ENCODE results near the gene SMIM13. TPM values are rescaled to one million over a fixed set of nuclear protein-coding genes. Genes with fewer than 3 reads are reported as not detected.
"Not testable (repeated sequence)": the region's sequence is repeated elsewhere in the genome, so short reads cannot be mapped to it uniquely, and the experiment has no call there.

SMIM13 gene
- total RNA-seq, 1 donor from 2014 or later: 10.6 TPM

GRCh38 chr6:11078266-11078665 is 15.4 kb upstream of the SMIM13 start:
- Mint-ChIP-seq H3K9me3 (ENCODE audit: unreplicated experiment) (no peaks in the 10 kb centered on the region), H3K27ac (ENCODE audit: unreplicated experiment) (no peak overlapping the region), H3K36me3 (ENCODE audit: unreplicated experiment) (no peaks in the 10 kb centered on the region), H3K4me1 (ENCODE audit: low read depth, unreplicated experiment) (no peaks in the 10 kb centered on the region), H3K4me3 (ENCODE audit: unreplicated experiment) (no peak overlapping the region), H3K27me3 (ENCODE audit: unreplicated experiment) (no peaks in the 10 kb centered on the region)
- no peak for TF ChIP-seq CTCF (IDR thresholded peaks at IDR 0.05; ENCODE audit: partially characterized antibody, unreplicated experiment)
- DNase-seq: no peak

GRCh38 chr6:11080296-11080695 is 13.3 kb upstream of the SMIM13 start:
- Mint-ChIP-seq H3K27me3 (ENCODE audit: unreplicated experiment) (peaks cover 2% of the 10 kb centered on the region), H3K27ac (ENCODE audit: unreplicated experiment) (no peak overlapping the region), H3K36me3 (ENCODE audit: unreplicated experiment) (no peaks in the 10 kb centered on the region), H3K9me3 (ENCODE audit: unreplicated experiment) (no peaks in the 10 kb centered on the region), H3K4me1 (ENCODE audit: low read depth, unreplicated experiment) (no peaks in the 10 kb centered on the region), H3K4me3 (ENCODE audit: unreplicated experiment) (no peak overlapping the region)
- no peak for DNase-seq
- no peak for TF ChIP-seq CTCF (IDR thresholded peaks at IDR 0.05; ENCODE audit: partially characterized antibody, unreplicated experiment)

GRCh38 chr6:11083491-11083890 is 10.1 kb upstream of the SMIM13 start:
- H3K9me3 Mint-ChIP-seq (ENCODE audit: unreplicated experiment): peaks cover 3% of the 10 kb centered on the region
- H3K36me3 Mint-ChIP-seq (ENCODE audit: unreplicated experiment): no peaks in the 10 kb centered on the region

GRCh38 chr6:11083956-11084355 is 9.7 kb upstream of the SMIM13 start:
- no peak overlapping the region for H3K4me3 Mint-ChIP-seq (ENCODE audit: unreplicated experiment)
- peaks cover 7% of the 10 kb centered on the region for H3K27me3 Mint-ChIP-seq (ENCODE audit: unreplicated experiment)
- H3K36me3 Mint-ChIP-seq (ENCODE audit: unreplicated experiment): no peaks in the 10 kb centered on the region
- no peak overlapping the region for H3K27ac Mint-ChIP-seq (ENCODE audit: unreplicated experiment)
- no peak for TF ChIP-seq CTCF (IDR thresholded peaks at IDR 0.05; ENCODE audit: partially characterized antibody, unreplicated experiment)
- H3K9me3 Mint-ChIP-seq (ENCODE audit: unreplicated experiment): peaks cover 3% of the 10 kb centered on the region
- DNase-seq: no peak
- no peaks in the 10 kb centered on the region for H3K4me1 Mint-ChIP-seq (ENCODE audit: low read depth, unreplicated experiment)

More at GRCh38 chr6:11083491-11083890, 10.1 kb upstream of the SMIM13 start:
- Mint-ChIP-seq H3K4me3 (ENCODE audit: unreplicated experiment) (no peak overlapping the region), H3K27ac (ENCODE audit: unreplicated experiment) (no peak overlapping the region), H3K27me3 (ENCODE audit: unreplicated experiment) (peaks cover 5% of the 10 kb centered on the region), H3K4me1 (ENCODE audit: low read depth, unreplicated experiment) (no peaks in the 10 kb centered on the region)
- DNase-seq: no peak
- no peak for TF ChIP-seq CTCF (IDR thresholded peaks at IDR 0.05; ENCODE audit: partially characterized antibody, unreplicated experiment)

- Mint-ChIP-seq H3K4me3 (ENCODE audit: unreplicated experiment) (no peak overlapping the region), H3K36me3 (ENCODE audit: unreplicated experiment) (no peaks in the 10 kb centered on the region), H3K9me3 (ENCODE audit: unreplicated experiment) (peaks cover 3% of the 10 kb centered on the region)
Observed at GRCh38 chr6:11085758-11086435, 7.7 kb upstream of the SMIM13 start.

GRCh38 chr6:11087141-11087812 is 6.4 kb upstream of the SMIM13 start:
- not testable (repeated sequence) for H3K27ac Mint-ChIP-seq (ENCODE audit: unreplicated experiment); H3K4me1 Mint-ChIP-seq (ENCODE audit: low read depth, unreplicated experiment); DNase-seq; H3K4me3 Mint-ChIP-seq (ENCODE audit: unreplicated experiment); H3K36me3 Mint-ChIP-seq (ENCODE audit: unreplicated experiment); H3K27me3 Mint-ChIP-seq (ENCODE audit: unreplicated experiment); H3K9me3 Mint-ChIP-seq (ENCODE audit: unreplicated experiment)

More at GRCh38 chr6:11085758-11086435, 7.7 kb upstream of the SMIM13 start:
- DNase-seq: no peak
- Mint-ChIP-seq H3K27ac (ENCODE audit: unreplicated experiment) (no peak overlapping the region), H3K4me1 (ENCODE audit: low read depth, unreplicated experiment) (no peaks in the 10 kb centered on the region), H3K27me3 (ENCODE audit: unreplicated experiment) (peaks cover 9% of the 10 kb centered on the region)
- no peak for TF ChIP-seq CTCF (IDR thresholded peaks at IDR 0.05; ENCODE audit: partially characterized antibody, unreplicated experiment)

Measured in glutamatergic neuron (in vitro differentiated cells).